ENCODE measurements around the gene DLX4.

The DLX4 gene, protein sequence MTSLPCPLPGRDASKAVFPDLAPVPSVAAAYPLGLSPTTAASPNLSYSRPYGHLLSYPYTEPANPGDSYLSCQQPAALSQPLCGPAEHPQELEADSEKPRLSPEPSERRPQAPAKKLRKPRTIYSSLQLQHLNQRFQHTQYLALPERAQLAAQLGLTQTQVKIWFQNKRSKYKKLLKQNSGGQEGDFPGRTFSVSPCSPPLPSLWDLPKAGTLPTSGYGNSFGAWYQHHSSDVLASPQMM

DNA sequence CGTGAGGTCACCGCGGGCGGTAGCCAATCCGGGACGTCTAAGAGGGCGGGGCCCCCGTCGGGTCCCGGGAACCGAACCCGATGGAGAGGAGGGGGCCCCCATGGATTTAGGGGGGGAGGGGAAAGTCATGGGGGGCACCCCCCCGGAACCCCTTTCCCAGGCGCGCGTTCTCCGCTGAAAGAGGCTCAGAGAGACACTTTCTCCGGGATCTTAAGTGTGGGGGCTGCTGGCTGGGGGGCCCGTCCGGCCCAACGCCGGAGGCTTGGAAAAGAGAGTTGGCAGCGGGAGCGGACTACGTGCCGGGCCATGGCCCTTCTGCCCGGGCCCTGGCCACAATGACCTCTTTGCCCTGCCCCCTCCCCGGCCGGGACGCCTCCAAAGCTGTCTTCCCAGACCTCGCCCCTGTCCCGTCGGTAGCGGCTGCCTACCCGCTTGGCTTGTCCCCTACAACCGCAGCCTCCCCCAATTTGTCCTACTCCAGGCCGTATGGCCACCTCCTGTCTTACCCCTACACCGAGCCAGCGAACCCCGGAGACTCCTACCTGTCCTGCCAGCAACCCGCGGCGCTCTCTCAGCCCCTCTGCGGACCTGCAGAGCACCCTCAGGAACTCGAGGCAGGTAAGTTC, at the start of gene DLX4:
Gene DLX4, plus strand, starts transcription at position 57 of the 626 bp plus-strand sequence. Its CDS starts 279 bp downstream, at position 336.
- no peak for DNase-seq (ENCODE audit: low read depth)

DNA sequence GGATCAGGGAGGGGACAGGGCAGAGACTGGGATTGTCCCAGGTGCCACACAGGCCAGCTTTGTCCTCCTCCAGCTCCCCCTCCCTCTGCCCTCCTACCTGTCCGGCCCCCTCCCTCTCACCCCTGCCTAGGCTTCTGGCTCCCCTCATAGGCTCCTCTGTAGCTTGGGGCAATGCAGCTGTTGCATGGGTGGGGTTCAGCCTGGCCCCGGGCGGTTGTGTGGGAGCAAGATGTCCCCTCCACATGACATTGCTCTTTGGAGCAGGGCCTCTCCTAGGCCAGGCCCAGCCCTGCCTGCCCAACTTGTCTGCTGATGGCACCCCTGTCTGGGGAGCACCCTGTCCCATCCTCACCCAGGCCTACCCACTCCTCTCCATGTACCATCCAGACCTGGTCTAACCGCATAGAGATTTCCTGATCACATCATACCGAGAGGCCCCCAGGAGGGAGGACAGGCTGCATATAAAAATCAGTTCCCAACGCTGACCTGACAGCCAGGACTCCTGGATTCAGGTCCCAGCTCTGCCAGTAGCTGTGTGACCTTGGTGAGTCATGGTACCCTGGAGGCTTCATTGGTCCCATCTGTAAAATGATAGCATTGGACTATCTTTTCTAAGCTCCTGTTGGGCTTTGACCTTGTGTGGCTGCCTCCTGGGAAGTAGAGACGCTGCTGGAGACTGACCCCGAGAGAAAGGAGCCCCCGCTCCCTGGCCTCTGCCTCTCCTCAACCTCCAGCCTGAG, 48.8 kb upstream of the DLX4 start:
- no peak for DNase-seq (ENCODE audit: low read depth)

DNA sequence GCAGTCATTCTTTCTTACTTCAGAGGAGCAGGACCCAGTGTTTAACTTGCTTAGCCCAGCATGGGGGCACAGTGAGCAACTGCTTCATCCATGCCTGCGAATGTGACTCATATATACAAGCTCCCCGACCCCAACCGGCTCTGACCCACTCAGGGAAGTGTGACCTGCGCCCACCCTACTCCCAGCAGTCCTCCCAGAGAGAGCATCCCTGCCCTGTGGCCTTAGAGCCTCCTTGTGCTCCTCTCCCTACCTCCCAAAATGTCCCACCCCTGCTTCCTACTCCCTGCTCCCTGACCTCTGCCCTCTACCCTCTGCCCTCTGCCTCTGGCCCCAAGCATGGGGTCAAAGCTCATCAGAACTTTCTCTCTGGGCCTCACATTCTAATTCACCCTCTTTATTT, 46.9 kb upstream of the DLX4 start:
- no peak for DNase-seq (ENCODE audit: low read depth)

DNA sequence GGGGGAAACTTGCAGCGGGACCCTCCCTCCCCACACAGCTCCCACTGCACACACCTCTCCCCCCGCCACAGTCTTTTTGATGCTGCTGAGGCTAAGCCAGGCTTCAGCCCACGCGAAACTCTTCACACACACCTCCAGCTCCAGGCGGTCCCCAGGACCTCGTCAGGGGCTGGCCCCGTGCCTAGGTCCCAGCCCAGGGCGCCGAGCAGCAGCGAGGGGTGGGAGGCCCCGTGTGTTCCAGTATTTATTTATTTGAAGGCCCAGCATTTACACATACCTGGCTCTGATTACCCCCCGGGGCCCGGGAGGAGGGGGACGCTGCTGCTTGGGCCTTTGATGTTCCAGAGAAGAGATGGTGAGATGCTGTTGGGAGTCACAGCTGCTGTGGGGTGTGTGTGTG, 44.9 kb upstream of the DLX4 start:
- no peak for DNase-seq (ENCODE audit: low read depth)

DNA sequence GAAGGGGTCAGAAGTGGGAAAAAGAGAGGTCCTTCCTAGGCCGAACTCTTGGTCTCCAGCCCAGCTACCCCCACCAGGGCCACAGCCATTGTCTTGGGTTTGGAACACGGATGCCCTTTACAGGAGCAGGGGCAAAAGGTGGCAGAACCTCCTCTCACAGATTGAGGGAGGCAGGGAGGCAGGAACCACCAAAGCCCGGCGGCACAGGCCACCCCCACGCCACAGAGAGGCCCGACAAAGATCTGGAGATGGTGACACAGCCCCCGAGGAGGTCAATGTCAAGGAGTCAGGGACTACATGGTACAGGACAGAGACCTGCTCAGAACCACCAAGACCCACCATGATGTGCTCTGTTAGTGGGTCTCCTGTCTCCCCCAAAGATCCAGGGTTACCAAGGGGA, 44.4 kb upstream of the DLX4 start:
- no peak for DNase-seq (ENCODE audit: low read depth)

DNA sequence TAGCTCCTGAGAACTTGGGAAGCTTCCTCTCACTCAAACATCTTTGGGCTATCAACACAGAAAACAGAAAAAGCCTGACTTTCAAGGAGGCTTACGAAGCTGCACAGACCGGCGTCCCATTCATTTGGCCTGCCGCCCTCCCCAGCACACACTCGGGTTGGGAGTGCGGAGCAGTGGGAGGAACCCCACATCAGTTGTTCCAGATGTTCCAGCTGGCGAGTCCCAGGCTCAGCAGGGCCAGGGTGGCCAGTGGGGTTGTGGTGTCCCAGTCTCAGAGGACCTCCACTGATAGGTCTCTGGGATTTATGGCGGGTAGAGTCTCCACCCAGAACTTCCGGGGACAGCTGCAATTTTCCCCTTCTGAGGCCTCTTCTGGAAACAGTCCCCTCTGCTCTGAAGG, 43.1 kb upstream of the DLX4 start:
- DNase-seq (ENCODE audit: low read depth) = no peak

DNA sequence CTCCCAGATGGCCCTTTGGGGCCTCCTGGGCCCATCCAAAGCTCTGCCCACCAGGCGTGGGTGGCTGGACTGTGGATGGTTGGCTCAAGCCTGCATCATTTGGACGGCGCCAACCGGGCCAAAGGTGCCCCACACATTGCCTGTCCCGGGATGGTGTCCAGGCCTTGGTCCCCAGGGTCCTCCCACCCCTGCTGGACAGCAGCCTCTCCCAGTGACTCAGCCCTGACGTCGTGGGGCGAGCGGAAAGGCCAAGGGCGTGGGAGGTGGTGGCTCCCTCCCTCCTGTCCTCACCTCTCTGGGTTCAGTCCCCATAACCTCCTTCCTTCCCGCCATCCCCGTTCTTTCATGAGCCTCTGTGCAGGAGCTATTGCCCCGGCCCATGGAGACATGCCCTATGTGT, 42.1 kb upstream of the DLX4 start:
- DNase-seq (ENCODE audit: low read depth) = no peak

DNA sequence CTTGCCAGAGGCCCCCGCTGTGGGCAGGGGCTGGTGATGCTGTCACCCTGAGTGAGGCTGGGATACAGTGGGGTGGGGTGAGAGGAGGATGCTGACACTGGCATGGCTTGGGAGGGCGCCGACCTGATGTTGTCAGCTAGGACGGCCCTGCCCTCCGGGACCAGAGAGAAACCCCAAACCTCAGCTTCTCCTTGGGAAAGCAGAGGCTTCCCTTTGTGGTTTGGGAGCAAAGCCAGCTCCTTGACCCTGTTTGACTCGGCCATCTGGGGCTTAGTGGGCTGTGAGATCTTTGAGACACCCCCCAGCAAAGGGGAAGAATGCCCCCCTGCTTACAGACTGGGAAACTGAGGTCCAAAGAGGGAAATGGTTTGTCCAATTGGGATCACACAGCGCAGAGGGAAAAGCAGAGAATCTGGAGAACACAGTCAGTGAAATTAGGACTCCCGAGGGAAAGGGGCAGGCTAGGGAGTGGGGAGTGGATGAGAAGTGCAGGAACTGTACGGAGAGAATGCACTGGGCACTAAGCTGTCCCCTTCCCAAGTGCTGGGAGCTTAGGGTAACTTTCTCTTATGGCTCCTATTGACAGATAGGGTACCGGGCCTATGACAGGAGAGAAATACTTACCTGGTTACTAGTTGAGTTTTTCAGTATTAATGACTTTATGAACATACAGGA, 40.7 kb upstream of the DLX4 start:
- no peak for DNase-seq (ENCODE audit: low read depth)

DNA sequence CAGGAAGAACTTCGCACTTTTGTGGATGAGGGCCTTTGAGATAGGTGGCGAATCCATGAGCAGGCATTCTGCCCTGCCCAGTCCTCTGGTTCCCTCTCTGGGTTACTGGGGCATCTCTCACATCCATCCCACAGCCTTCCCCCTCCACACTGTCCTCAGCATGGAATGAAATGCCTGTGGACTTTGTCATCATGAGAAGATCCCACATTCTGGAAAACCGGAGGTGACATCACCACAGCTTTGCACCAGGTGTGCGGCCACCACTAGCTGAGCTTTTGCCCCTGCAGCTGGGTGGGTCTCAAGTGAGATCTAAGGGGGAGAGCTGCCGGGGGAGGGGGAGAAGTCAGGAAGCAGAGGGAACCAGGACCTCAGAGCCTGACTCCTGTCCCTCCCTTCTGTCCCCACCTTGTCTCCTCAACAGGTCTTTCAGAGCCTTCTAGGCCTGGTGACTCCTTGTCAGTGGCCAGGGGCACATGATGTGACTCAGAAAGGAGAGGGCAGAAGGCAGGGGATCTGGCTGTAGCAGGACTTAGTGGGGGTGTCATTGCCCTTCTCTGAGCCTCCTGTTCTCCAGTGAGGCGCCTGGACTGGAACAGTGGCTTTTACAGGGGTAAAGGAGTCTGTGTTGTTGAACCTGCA, 40.0 kb upstream of the DLX4 start:
- no peak for DNase-seq (ENCODE audit: low read depth)

DNA sequence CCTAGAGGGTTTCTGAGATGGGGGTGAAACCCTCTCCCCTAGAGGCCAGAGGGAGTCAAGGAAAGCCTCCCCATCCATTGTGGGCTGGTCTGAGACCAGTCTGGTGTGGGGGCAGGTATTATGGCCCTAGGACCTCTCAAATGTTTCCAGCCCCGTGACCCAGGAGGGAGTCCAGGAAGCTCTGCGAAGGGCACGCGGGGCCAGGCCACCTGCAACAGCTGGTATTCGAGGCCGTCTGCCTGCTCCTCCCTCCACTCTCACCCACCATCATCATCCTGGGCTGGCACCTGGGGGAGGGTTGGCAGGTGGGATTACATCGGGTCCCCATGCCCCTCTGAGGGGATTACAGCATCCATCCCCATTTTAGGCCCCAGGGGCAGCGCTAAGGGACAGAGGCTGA, 38.1 kb upstream of the DLX4 start:
- no peak for DNase-seq (ENCODE audit: low read depth)

DNA sequence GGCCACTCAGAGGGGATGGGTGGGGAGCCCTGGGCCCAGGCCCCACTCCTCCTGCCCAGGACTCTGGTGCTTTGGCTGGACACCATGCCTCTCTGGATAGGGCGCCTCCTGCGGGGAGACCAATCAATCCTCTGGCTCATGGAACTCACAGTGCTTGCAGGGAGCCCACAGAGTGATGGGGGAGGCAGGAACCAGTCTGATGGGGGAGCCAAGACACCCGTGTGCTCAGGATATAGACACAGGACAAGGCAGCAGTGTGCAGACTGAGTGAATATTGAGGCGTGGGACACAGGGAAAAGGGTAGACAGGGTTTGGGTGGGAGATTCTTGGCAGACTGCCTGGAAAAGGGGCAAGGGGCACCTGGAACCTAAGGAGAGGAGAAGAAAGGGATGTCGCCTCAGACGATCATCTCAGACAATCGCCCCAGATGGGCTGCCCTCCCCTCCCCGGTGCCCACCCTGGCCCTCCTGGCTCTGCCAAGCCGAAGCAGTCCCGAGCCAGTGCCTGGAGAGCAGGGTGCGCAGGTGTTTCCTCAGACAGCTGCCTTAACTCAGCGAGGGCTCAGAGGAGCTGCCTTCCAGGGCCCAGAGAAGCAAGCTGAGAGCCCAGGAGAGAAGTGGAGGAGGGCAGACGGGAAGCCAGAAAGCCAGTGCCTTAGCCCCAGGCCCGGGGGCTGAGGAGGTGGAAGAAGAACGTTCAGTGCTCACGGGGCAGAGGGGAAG, 37.4 kb upstream of the DLX4 start:
- DNase-seq (ENCODE audit: low read depth) = no peak

DNA sequence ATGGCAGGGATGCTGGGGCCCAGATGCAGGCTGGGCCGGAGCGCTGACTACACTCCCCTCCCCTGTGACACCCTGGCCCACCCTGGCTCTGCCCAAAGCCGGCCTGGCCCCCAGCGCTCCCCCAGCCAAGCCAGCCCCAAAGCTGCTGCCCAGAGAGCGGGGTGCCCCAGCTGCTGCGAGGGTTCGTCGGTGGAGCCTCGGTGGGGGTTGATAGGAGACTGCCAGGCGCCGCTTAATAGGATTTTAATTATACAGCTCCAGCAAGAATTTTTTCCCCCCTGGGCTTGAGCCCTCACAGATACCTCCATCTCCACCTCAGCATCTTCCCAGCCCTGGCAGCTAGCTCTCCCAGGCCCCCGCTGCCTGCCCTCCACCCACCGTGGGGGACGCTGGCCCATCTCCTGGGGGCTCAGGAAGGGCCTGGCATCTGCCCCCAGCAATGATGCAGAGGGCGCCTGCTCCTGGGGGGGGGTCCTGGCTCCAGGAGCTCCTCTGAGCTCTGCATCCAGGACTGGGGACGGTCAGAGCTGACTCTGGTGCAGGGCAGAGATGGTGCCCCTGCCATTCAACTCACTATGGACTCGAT, 36.8 kb upstream of the DLX4 start:
- DNase-seq (ENCODE audit: low read depth) = no peak

DNA sequence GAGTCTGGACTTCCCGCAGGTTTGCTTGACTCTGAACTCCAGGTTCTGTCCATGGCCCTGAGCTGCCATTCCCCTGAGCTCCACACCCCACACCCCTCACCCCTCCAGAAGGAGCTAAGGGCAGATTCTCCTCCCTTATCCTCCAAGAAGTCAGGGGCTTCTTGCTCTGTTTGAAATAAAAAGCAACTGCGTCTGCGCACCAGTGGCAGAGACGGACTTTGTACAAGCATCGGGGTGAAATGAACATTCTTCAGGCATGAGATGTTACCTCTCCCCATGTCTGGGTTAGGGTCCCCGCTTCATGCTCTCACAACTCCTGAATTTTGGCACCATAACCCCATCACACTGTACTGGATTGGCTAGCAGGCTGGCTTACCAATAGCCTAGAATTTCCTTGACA, 36.1 kb upstream of the DLX4 start:
- DNase-seq (ENCODE audit: low read depth) = no peak

DNA sequence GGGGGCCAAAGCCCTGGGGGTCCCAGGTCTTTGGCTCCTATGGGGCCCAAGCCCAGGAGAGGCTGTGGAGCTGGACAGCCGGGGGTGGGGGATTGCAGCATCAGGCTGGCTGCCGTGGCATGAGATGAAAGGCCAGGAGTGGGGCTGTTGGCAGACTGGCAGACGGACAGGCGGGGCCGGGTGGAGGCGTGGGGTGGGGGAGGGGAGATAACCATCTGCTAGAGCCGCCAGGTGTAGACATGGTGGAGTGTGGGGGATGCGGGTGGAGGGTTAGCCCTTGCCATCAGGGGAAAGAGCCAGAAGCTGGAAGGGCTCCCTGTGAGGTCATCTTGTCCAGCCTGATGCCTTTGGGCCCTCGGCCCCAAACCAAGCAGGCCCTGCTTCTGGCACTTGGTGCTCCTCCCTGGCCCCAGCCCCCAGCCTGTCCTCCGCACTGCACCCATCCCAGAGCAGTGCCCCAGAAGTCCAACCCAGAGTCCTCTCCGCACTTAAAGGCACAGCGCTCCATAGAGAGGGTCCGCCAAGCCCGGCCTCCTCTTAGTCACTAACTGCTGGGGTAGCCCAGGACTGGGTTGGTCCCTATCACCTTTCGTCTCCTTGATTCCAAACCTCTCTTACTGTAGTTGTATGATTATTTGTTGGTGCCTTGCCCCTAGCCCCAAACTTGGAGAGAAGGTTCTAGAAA, 33.3 kb upstream of the DLX4 start:
- DNase-seq (ENCODE audit: low read depth) = no peak

DNA sequence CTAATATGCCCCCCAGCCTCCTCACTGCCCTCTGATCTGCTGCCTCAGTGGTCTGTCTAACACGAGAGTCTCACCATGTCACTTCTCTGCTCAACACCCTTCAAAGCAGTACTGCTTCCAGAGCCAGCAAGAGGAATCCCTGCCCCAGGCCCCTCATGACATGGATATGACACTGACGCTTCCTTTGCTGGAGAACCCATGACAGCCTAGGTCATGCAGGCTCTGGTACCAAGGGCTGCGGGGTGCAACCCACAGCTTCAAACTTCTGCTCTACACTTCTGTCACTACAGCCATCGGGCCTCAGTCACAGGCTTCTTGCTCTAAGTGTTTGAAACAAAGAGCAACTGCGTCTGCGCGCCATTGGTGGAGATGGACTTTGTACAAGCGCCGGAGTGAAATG, 32.6 kb upstream of the DLX4 start:
- DNase-seq (ENCODE audit: low read depth) = no peak

DNA sequence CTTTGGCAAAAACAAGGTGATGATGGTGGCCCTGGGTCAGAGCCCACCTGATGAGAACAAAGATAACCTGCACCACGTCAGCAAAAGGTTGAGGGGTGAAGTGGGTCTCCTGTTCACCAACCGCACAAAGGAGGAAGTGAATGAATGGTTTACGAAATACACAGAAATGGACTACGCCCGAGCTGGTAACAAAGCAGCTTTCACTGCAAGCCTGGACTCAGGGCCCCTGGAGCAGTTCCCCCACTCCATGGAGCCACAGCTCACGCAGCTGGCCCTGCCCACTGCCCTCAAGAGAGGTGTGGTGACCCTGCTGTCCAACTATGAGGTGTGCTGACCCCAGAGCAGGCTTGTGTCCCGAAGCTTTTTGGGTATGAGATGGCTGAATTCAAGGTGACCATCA, 29.7 kb upstream of the DLX4 start:
- DNase-seq (ENCODE audit: low read depth) = no peak

DNA sequence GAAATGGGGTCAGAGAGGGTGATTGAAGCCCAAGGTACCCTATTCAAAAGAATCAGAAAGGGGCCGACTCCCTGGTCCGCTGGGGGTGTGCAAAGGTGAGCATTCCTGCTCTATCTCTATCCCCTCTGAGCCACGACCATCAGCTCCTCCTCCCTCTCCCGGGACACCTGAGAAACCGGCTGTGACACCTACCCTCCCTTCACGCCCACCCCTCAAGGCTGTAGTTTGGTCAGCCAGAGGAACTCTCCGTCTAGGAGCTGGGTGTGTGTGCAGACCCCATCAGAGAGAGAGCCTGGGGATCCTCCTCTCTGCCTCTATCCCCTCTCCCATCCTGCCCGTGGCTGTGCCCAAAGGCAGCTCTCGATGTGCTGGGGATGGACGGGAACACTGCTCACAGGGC, 27.6 kb upstream of the DLX4 start:
- no peak for DNase-seq (ENCODE audit: low read depth)

DNA sequence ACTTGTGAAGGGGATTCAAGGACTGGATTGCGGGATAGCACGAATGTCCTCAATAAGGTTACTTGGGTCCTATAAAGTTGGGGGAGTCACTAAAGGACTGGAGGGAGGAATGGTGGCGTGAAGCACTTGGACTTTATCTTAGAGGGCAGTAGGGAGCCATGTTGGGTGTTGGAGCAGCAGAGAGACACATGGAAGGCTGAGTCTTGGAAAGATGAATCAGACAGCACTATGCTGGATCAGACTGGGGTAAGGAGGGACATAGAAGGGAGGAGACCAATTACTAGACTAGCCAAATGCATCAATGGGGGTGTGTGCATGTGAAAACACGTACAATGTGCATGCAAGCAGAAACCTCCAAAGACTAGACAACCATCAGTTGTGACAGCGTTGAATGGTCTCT, 26.0 kb upstream of the DLX4 start:
- no peak for DNase-seq (ENCODE audit: low read depth)

DNA sequence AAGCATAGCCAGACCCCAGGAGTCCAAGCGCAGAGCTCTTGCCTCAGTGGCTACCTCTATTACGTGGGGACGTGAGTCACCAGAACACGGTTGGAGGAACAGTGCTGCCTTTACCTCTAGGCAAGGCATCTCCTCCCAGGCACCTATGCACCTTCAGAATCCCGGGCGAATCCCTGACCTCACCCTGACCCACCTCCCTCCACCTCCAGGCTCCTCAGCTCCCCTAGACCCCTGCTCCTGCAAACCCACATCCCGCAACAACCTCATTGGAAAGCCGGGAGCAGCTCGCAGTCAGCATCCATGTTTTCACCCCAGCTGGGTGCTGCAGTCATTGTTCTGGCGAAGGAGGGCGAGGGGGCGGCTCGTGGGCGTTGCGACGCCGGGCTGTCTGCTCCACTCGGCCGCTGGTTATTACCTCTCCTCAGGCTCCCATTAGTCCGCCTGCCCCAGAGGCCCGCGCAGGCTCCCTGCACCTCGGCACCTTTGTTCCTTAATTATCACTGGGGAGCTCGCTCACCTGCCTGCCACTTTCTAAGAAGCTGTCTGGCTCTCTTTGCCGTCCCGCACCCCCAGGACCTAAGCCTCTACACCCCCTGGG, 24.6 kb upstream of the DLX4 start:
- no peak for DNase-seq (ENCODE audit: low read depth)

DNA sequence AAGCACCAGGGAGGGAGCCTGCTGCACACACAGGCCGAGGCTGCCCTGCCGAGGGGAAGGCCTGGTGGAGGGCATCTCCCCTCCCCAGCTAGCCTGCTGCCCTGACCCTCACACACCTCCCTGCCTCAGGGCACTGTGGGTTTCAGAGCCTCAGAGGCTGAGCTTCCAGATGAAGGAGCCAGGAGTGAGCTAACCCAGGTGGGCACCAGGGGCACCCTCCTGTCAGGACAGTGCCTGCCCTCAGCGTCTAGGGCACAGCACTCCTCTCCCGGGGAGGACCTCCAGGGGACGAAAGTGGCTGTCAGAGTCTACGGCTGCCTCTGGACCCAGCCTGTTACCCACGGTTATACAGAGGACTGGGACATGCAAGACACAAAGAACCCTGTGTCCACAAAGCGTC, 22.8 kb upstream of the DLX4 start:
- DNase-seq (ENCODE audit: low read depth) = no peak

All from GM04504 (cell line).